Mucosa of gallbladder (tissue), 1 donor: ENCODE data around the gene LRRC61. TPM values are rescaled to one million over a fixed set of nuclear protein-coding genes. Genes with fewer than 3 reads are reported as not detected.

Source experiments
- DNase-seq: peaks from one replicate; pipeline ENCODE4 v3.0.0-alpha.2; 2020; ENCODE audit warnings: low spot score
- total RNA-seq: library from RNA; stranded (reverse); gene quantifications from one replicate; pipeline ENCODE4 v1.2.1, GENCODE V29; 2021
- donor health status: DM: no; HTN: no; CAD: no.

Gene LRRC61
- total RNA-seq, 1 donor from 2014 or later: 11.7 TPM

DNA sequence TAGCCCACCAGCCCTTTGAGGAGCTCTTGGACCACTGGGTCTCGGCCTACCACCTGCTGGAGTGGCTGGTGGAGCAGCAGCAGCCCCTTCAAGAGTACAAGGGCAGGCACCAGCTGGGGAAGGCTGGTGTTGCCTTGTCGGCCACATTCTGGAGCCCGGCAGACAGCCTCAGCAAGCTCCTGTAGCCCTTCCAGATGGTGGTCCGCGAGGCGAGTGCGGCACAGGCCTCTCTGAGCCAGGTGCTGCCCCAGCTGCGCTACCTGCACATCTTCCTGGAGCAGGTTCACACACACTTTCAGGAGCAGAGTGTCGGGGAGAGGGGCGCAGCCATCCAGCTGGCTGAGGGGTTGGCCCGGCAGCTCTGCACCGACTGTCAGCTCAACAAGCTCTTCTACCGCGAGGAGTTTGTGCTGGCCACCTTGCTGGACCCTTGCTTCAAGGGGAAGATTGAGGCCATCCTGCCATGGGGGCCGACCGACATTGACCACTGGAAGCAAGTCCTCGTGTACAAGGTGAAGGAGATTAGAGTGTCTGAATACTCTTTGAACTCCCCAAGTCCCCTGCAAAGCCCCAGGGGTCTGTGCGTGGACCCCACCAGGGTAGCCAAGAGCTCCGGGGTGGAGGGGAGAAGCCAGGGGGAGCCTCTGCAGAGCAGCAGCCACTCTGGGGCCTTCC lies 7.2 kb downstream of the LRRC61 start:
- DNase-seq: no peak

DNA sequence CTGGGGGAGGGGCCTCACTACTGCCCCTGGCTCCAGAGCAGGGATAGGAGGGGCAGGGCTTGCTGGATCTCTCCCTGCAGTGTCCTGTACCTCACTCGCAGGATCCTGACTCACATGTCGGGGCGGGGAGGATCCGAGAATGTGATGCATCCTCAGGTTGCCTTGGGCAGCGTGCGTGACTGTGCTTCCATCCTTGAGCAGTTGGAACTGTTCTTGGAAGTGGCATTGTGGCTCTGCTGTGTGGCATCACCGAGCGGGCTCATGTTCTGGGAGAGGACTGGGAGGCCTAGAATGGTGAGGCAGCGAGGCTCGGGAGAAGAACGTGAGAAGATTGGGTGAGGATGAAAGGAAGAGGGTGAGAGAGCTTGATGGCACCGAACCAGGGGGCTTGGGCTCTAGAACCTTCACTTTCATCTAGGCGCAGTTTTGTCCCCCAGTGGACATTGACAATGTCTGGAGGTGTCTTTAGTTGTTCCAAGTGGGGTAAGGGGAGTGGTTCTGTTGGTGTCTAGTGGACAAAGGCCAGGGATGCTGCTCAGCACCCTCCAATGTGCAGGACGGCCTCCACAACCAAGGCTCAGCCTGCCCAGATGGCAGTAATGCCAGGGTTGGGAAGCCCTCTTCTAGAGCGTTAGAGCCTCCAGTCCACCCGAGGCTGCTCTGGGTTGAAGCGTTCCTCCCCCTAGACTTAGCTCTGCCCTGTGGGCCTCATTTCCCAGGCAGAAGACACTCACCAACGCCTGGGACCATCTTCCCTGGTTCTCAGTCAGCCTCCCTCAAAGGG lies 9.9 kb downstream of the LRRC61 start:
- DNase-seq: no peak

DNA sequence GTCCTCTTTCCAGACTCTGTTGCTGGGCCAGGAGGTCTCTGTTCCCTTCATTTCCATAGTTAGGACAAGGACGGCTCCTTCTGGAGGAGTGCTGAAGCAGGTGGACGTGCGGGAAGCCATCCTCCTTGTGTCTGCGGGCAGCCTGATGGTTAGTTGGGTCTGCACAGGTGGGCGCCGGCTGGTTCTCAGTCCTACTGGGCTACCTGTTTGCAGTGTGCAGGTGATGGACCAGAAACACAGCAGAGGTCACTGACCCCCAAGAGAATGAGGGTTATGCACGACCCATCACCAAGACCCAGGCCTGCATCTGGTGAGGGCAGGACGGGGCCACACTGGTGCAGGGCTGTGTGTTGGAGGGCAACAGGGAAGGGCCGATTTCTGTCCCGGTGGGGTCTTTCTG lies 10.5 kb downstream of the LRRC61 start:
- DNase-seq: no peak

GRCh38 chr7:150334108-150334507 lies 11.0 kb downstream of the LRRC61 start:
- no peak for DNase-seq

- no peak for DNase-seq
Observed at GRCh38 chr7:150335108-150335773, 12.1 kb downstream of the LRRC61 start.

DNA sequence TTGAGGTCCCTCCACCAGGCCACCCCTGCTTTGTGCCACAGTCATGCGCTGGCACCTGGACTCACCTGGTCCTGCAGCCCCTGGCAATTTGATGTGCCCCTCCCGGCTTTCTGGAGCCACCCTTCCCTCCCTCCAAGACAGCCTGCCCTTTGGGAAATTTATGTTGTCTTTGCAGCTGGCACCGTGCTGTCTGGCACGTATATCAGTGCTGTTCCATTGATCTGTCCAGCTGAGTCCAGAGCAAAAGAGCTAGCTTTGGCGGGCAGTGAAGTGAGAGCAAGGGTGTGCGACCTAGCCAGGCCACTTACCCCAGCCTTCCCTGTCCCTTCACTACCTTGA lies 12.6 kb downstream of the LRRC61 start:
- DNase-seq: no peak

GRCh38 chr7:150336746-150337145 lies 13.6 kb downstream of the LRRC61 start:
- DNase-seq: no peak

DNA sequence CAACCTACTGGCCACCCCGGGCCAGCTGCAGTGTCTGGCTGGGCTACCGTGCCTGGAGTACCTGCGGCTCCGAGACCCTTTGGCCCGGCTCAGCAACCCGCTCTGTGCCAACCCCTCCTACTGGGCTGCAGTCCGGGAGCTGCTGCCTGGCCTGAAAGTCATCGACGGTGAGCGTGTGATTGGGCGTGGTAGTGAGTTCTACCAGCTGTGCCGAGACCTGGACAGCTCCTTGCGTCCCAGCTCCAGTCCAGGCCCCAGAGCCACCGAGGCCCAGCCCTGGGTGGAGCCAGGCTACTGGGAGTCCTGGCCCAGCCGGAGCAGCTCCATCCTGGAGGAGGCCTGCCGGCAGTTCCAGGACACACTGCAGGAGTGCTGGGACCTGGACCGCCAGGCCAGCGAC lies 14.0 kb downstream of the LRRC61 start:
- DNase-seq: no peak

DNA sequence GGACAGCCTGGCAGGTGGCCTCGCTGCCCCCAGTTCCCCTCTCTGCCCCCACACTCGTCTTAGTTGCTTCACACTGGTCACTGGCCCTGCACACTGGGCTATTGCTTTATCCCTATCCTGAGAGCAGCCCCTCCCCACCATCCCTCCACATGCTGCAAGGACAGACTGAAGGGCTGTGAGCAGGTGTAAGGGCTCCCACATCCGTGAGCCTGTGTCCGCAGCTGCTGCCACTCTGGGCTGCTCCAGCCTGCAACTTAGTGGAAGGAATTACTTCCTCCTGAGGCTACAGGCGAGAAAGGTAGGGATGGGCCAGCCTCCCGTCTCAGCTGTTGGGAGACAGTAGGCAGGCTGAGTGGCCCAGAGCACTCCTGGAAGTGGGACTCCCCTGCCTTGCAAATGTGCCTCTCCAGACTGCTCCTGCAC lies 14.5 kb downstream of the LRRC61 start:
- DNase-seq: no peak

DNA sequence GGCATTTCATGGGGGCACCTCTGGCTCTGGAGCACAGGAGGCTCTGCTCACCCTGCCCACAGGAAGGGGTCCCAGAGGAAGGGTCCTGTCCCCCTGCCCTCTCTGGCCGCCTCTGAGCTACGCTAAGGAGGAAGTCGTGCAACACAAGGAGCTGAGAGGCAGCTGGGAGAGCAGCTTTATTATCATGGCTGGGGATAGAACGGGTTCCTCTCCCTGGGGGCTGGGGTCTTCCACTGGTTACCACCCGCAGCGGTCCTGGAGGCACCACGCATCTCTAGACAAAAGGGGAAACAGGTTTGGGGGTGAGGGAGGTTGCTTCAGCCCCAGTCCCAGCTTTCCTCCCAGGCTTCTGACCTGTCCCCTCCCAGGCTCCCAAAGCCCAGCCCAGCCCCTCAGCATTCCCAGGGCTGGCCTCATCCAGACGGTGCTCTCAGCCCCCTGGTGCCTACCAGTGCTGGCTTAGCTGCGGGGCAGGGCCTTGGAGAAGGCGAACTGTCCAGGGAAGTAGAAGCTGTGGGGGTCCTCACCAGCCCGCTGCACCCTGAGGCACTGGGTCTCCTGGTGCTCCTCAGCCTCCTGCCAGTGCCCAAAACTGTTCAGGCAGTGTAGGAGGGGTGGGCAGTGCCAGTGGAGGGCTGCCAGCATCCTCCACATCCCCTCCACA lies 15.1 kb downstream of the LRRC61 start:
- DNase-seq: no peak

DNA sequence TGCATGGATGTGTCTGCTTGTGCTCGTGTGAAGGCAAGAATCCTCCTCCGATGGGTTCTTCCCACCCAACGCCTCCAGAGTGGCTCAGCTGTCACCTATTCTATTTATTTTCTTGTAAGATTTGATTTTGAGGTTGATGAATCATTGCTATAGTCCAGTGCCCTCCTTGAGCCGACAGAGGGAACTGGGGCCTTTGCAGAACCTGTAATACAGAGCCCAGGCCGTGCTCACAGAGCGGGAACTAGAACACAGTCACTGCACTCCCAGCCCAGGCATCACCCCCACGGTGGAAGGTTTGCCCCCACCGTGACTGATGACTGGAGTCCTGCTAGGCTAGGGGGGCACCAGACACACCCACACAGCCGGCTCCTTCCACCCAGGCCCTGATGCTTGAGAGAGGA lies 16.3 kb downstream of the LRRC61 start:
- no peak for DNase-seq

GRCh38 chr7:150340024-150340749 lies 17.0 kb downstream of the LRRC61 start:
- DNase-seq: peak; percentile 57

DNA sequence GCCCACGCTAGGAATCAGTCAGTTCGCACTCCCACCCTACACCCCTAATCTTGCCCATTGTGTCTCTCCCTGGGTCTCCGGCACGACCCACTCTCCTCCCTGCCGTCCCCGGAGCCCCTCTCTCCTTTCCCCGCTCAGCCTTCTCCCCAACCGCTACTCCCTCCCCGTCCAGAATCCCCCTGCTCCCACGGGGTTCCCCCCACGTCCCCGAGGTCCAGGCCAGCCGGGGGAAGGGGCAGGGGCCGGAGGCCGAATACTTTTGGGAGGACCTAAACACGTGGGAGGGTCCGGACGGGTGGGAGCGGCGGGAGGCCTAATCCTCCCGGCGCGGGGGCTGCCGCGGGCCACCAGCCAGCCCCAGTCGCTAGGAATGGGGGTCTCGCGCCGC lies 17.7 kb downstream of the LRRC61 start:
- no peak for DNase-seq

- peak; percentile 44 for DNase-seq
Observed at GRCh38 chr7:150341263-150342120, 18.3 kb downstream of the LRRC61 start, which contains the start of gene RARRES2. Gene RARRES2, minus strand, starts transcription at chr7:150341629. Its CDS starts 1,020 bp downstream, at chr7:150340609.

- DNase-seq: no peak
Observed at GRCh38 chr7:150342121-150342408, 18.9 kb downstream of the LRRC61 start.

DNA sequence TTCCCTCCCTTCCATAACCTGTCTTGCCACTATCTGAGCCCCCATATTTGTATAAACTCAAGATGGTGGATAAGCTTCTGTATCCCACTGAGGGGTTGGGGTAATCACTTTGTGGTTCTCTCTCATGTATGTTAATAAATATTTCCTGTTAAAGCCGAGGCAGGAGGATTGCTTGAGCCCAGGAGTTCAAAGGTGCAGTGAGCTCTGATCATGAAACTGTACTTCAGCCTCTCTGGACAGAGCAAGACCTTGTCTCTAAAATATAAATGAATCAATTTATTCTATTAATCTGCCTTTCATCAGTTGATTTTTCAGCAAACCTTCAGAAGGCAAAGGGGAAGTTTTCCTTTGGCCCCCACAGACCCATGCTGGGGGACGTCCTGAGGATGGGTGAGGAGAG lies 20.1 kb downstream of the LRRC61 start:
- DNase-seq: no peak

- no peak for DNase-seq
Observed at GRCh38 chr7:150344299-150344698, 21.1 kb downstream of the LRRC61 start.

GRCh38 chr7:150345012-150345411 lies 21.9 kb downstream of the LRRC61 start:
- DNase-seq: no peak

DNA sequence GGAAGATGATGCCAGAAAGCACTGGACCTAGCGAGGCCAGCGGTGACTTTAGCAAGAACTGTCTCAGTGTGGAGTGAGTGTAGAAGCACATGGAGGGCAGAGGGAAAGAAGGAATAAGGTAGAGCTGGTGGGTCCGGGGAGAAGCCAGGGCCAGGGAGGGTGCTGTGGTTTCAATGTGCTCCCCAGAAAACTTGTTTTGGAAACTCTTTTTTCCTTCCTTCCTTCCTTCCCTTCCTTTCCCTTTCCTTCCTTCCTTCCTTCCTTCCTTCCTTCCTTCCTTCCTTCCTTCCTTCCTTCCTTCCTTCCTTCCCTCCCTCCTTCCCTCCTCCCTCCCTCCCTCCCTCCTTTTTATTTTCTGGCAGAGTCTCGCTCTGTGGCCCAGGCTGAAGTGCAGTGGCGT lies 23.8 kb downstream of the LRRC61 start:
- no peak for DNase-seq

DNA sequence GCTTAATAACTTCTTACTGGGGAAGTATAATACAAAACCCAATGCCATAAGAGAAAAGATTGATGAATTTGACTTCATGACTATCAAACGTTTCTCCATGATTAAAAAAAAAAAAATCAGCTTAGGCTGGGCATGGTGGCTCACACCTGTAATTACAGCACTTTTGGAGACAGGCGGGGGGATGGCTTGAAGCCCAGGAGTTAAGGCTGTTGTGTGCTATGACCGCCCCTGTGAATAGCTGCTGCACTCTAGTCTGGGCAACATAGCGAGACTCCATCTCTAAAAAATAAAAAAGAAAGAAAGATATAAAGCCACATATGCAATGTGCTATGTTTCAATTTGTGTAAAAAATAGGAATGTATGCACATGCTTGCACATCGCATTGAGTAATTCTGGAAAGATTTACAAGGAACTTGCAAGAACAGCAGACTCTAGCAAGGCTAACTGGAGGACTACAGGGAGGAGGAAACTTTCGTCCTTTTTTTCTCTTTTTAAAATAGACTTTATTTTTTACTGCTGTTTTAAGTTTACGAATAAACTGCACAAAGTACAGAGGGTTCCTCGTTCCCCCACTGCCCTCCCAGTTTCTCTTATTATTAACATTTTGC lies 28.5 kb downstream of the LRRC61 start:
- no peak for DNase-seq

GRCh38 chr7:150355666-150356059 lies 32.5 kb downstream of the LRRC61 start:
- DNase-seq: no peak
